ENCODE results near the gene SDF4.

The SDF4 gene

GRCh38 chr1:1226566-1227362 is 5.0 kb downstream of the SDF4 start:
- FAIRE-seq = no peak

- FAIRE-seq = no peak
Observed at GRCh38 chr1:1225913-1226312, 5.9 kb downstream of the SDF4 start.

GRCh38 chr1:1225238-1225845 is 6.5 kb downstream of the SDF4 start:
- no peak for FAIRE-seq

- no peak for FAIRE-seq
Observed at GRCh38 chr1:1223891-1224290, 7.9 kb downstream of the SDF4 start.

- FAIRE-seq = no peak
Observed at GRCh38 chr1:1223321-1223720, 8.5 kb downstream of the SDF4 start.

- no peak for FAIRE-seq
Observed at GRCh38 chr1:1222575-1223225, 9.1 kb downstream of the SDF4 start.

- FAIRE-seq = no peak
Observed at GRCh38 chr1:1221887-1222574, 9.8 kb downstream of the SDF4 start.

GRCh38 chr1:1220197-1220596 is 11.6 kb downstream of the SDF4 start:
- no peak for FAIRE-seq

GRCh38 chr1:1219341-1219740 is 12.5 kb downstream of the SDF4 start:
- FAIRE-seq = no peak

GRCh38 chr1:1218524-1219200 is 13.1 kb downstream of the SDF4 start:
- no peak for FAIRE-seq

GRCh38 chr1:1217621-1218523 is 13.9 kb downstream of the SDF4 start:
- no peak for FAIRE-seq

GRCh38 chr1:1216770-1217620 is 14.8 kb downstream of the SDF4 start:
- no peak for FAIRE-seq

- FAIRE-seq = no peak
Observed at GRCh38 chr1:1215881-1216605, 15.8 kb downstream of the SDF4 start.

GRCh38 chr1:1215080-1215676 is 16.6 kb downstream of the SDF4 start:
- no peak for FAIRE-seq

- FAIRE-seq = no peak
Observed at GRCh38 chr1:1213345-1214265, 18.2 kb downstream of the SDF4 start, which contains the start of gene TNFRSF4. Gene TNFRSF4, minus strand, starts transcription at chr1:1214153. Its CDS starts 26 bp downstream, at chr1:1214127.

GRCh38 chr1:1212780-1213344 is 18.9 kb downstream of the SDF4 start:
- no peak for FAIRE-seq

GRCh38 chr1:1211541-1212441 is 20.0 kb downstream of the SDF4 start:
- FAIRE-seq = no peak

Measured in G401.6 (cell line).